Activated T-cell treated with anti-CD3 and anti-CD28 coated beads for 4 hours (primary cell): ENCODE data around the gene RASAL1.

Experiments
- DNase-seq: peaks from one replicate; pipeline ENCODE4 v3.0.0-alpha.2; 2020

The RASAL1 gene

DNA sequence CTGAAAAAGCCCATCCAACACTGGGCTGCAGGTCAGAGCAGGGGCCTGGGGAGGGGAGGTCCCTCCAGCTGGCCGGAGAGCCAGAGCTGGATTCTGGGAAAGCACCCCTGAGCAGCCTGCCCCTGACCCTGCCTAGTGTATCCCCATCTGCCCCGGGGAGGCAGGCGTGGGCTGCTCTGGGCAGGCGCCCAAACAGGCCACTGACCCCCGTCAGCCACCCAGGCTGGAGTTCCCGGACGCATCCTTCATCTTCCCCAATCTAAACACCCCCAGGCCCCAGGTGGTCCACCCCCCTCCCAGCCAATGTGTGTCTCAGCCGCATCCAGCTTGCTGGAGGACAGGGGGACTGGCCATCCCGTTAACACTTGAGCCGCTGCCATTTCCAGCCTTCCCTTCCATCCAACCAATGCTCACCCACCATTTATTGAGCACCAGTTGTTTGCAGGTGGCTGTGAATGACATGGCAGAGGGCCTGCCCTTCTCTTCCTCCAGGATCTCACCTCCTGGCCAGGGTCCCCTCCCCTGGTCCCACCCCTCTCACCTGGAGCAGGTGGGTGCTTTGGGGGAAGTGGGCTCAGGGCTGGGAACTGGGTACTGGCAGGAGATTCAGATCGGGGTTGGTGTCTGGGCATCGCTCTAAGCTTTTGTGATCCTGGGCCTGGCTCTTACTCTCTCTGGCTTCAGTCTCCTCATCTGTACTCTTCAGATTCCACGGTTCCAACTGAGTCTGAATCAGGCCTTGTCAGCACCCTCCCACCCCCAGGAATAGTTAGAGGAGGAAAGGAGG, 79.8 kb downstream of the RASAL1 start:
- DNase-seq: no peak

DNA sequence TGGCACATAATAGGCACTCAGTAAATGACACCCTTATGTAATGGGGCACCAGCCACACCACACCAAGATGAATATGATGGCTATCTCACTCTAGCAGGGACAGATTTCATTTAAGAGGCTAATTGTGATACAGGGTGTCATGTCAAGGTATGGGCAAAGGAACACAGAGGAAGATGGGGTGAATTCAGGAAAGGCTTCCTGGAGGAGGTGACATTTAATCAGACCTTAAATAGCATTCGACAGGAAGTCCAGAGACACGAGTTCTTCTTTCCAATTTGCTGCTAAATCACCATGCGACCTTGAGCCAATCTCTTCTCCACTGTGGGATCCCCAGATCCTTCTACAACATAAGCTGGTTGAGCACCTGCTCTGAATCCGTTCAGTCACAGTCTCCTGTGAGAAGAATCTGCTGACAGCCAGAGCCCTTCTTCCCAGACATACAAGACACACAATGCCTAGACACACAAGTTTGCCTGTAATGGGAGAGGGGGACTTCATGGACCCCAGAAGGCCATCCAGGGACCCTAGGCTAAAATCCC, 80.5 kb downstream of the RASAL1 start:
- no peak for DNase-seq

DNA sequence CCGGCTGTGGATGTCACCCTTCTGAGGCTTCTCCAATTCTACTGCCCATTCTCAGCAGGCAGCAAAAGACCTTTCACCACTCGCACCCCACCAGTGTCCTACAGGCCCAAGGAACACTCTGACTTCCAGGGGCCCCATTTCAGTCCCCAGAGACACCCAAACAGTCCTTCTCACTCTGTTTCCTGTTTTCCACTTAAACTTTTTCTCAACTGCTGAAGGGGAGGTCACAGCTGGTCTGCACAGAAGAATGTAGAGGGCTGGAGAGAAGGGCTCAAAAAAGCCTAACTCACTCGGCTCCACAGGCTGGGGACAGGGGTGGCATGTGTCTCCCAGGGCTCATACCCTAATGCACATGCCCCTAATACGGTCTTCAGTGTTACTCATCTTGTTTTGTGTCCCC, 83.2 kb downstream of the RASAL1 start:
- DNase-seq: no peak

DNA sequence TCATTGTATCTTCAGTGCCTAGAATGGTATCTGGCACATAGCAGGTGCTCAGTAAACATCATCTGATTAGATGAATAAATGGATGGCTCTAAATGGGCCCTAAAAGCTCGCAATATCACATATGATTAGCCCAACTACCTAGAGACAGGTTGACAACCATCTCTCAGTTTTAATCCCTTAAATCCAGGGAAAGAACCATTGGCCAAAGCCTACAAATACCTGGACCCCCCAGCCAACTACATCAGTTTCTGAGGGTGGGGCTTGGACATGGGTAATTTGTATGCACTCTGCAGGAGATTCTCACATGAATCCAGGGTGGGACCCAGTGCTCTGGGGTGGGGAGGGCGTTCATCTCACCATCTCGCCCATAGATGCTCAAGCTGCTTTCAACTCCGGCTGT, 83.8 kb downstream of the RASAL1 start:
- no peak for DNase-seq

DNA sequence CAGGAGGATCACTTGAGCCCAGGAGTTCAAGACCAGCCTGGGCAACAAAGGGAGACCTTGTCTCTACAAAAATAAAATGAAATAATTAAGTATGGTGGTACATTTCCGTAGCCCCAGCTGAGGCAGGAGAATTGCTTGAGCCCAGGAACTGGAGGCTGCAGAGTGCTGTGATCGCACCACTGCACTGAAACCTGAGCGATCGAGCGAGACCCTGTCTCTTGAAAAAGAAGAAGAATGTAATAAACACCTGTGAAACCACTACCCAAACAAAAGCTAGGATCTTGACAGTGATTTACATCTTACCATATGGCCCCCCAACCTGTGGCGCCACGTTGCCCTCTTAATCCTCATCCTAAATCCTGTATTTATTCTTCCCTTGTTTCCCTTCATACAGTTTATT, 84.8 kb downstream of the RASAL1 start:
- DNase-seq: no peak

DNA sequence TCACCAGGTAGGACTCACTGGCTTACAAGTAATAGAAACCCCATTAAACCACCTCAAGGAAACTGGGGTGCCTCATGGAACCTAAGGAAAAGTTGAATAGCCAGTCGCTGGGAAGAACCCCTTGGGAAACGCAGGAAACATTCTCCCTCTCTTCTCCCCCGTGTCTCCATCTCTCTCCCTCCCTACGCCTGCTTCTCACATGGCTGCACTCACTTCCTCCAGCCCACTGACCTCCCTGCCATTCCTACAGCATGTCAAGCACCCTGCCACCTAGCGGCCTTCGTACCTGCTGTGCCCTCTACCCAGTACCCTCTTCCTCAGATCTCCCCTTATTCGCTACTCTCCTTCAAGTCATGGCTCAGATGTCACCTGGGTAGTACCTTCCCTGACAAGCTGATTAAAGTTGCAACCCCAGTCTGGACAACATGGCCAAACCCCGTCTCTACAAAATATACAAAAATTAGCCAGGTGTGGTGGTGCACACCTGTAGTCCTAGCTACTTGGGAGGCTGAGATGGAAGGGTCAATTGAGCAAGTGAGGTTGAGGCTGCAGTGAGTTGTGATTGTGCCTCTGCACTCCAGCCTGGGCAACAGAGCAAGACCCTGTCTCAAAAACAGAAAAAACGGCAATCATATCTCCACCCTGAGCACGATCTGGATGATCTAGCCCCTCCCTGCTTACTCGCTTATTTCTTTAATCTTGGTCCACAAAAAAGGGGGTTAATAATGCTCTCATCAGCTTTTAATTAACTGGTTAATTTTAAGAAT, 85.4 kb downstream of the RASAL1 start:
- DNase-seq: no peak
